ENCODE measurements around the gene GPRC5B. TPM values are rescaled to one million over a fixed set of nuclear protein-coding genes. Genes with fewer than 3 reads are reported as not detected.

GPRC5B gene
- total RNA-seq, 3 donors from 2014 or later (not counting 1 experiment from before 2014, with no cell fraction given): not detected

- Histone ChIP-seq H3K27ac (ENCODE audit: low read length) (no peak overlapping the region), H3K9me3 (ENCODE audit: control insufficient read depth, insufficient read depth, low read length) (no peaks in the 10 kb centered on the region), H3K27me3 (ENCODE audit: control insufficient read depth, insufficient read depth, low read length) (no peaks in the 10 kb centered on the region), H3K4me3 (ENCODE audit: low read length) (no peak overlapping the region), H3K4me1 (ENCODE audit: control insufficient read depth, insufficient read depth, low read length) (no peaks in the 10 kb centered on the region), H3K36me3 (ENCODE audit: control insufficient read depth, insufficient read depth, low read length) (no peaks in the 10 kb centered on the region)
- Mint-ChIP-seq H3K4me3 (no peak overlapping the region), H3K9me3 (no peaks in the 10 kb centered on the region), H3K4me1 (no peaks in the 10 kb centered on the region), H3K27me3 (ENCODE audit: low read depth in 2 of 2) (no peaks in the 10 kb centered on the region), H3K36me3 (no peaks in the 10 kb centered on the region), H3K27ac (no peak overlapping the region)
- TF ChIP-seq CTCF (IDR thresholded peaks at IDR 0.05): no peak
- no peak for DNase-seq
- intact Hi-C loops (cut with micrococcal nuclease): no loop called here
- no peak for ATAC-seq
- WGBS (ENCODE audit: insufficient coverage): 88% methylated on average over 6 of the region's 6 CpGs
Observed at GRCh38 chr16:19837331-19837980, 47.2 kb downstream of the GPRC5B start.

GRCh38 chr16:19835968-19836421 is 48.7 kb downstream of the GPRC5B start:
- Mint-ChIP-seq H3K36me3 (no peaks in the 10 kb centered on the region), H3K27me3 (ENCODE audit: low read depth in 2 of 2) (no peaks in the 10 kb centered on the region), H3K4me3 (no peak overlapping the region)

GRCh38 chr16:19835196-19835595 is 49.5 kb downstream of the GPRC5B start:
- Histone ChIP-seq H3K36me3 (ENCODE audit: control insufficient read depth, insufficient read depth, low read length) (no peaks in the 10 kb centered on the region), H3K9me3 (ENCODE audit: control insufficient read depth, insufficient read depth, low read length) (no peaks in the 10 kb centered on the region), H3K27me3 (ENCODE audit: control insufficient read depth, insufficient read depth, low read length) (no peaks in the 10 kb centered on the region), H3K4me1 (ENCODE audit: control insufficient read depth, insufficient read depth, low read length) (no peaks in the 10 kb centered on the region), H3K27ac (ENCODE audit: low read length) (no peak overlapping the region), H3K4me3 (ENCODE audit: low read length) (no peak overlapping the region)
- intact Hi-C loops (cut with micrococcal nuclease): no loop called here
- no peak for TF ChIP-seq CTCF (IDR thresholded peaks at IDR 0.05)
- H3K27ac Mint-ChIP-seq: no peak overlapping the region
- H3K4me1 Mint-ChIP-seq: no peaks in the 10 kb centered on the region
- WGBS (ENCODE audit: insufficient coverage): no CpG with 5 or more reads among the region's 3 CpGs
- ATAC-seq (no peak), DNase-seq (no peak)
- no peaks in the 10 kb centered on the region for H3K27me3 Mint-ChIP-seq (ENCODE audit: low read depth in 2 of 2)
- no peaks in the 10 kb centered on the region for H3K36me3 Mint-ChIP-seq
- H3K4me3 Mint-ChIP-seq: no peak overlapping the region
- H3K9me3 Mint-ChIP-seq: no peaks in the 10 kb centered on the region

More at GRCh38 chr16:19835968-19836421, 48.7 kb downstream of the GPRC5B start:
- H3K9me3 ChIP-seq (ENCODE audit: control insufficient read depth, insufficient read depth, low read length): no peaks in the 10 kb centered on the region
- no peak overlapping the region for H3K27ac ChIP-seq (ENCODE audit: low read length)
- no peaks in the 10 kb centered on the region for H3K36me3 ChIP-seq (ENCODE audit: control insufficient read depth, insufficient read depth, low read length)
- ATAC-seq (no peak), DNase-seq (no peak)
- Mint-ChIP-seq H3K27ac (no peak overlapping the region), H3K9me3 (no peaks in the 10 kb centered on the region), H3K4me1 (no peaks in the 10 kb centered on the region)
- no peak for TF ChIP-seq CTCF (IDR thresholded peaks at IDR 0.05)
- no peaks in the 10 kb centered on the region for H3K4me1 ChIP-seq (ENCODE audit: control insufficient read depth, insufficient read depth, low read length)
- intact Hi-C loops (cut with micrococcal nuclease): no loop called here
- no peak overlapping the region for H3K4me3 ChIP-seq (ENCODE audit: low read length)
- no peaks in the 10 kb centered on the region for H3K27me3 ChIP-seq (ENCODE audit: control insufficient read depth, insufficient read depth, low read length)

GRCh38 chr16:19833581-19833980 is 51.1 kb downstream of the GPRC5B start:
- DNase-seq: no peak
- Mint-ChIP-seq H3K4me3 (no peak overlapping the region), H3K27ac (no peak overlapping the region), H3K4me1 (no peaks in the 10 kb centered on the region), H3K27me3 (ENCODE audit: low read depth in 2 of 2) (no peaks in the 10 kb centered on the region), H3K36me3 (no peaks in the 10 kb centered on the region), H3K9me3 (no peaks in the 10 kb centered on the region)
- ATAC-seq: no peak
- WGBS (ENCODE audit: insufficient coverage): 94% methylated on average over 5 of the region's 5 CpGs
- no peak for TF ChIP-seq CTCF (IDR thresholded peaks at IDR 0.05)
- Histone ChIP-seq H3K36me3 (ENCODE audit: control insufficient read depth, insufficient read depth, low read length) (no peaks in the 10 kb centered on the region), H3K4me3 (ENCODE audit: low read length) (no peak overlapping the region), H3K9me3 (ENCODE audit: control insufficient read depth, insufficient read depth, low read length) (no peaks in the 10 kb centered on the region), H3K4me1 (ENCODE audit: control insufficient read depth, insufficient read depth, low read length) (no peaks in the 10 kb centered on the region), H3K27me3 (ENCODE audit: control insufficient read depth, insufficient read depth, low read length) (no peaks in the 10 kb centered on the region), H3K27ac (ENCODE audit: low read length) (no peak overlapping the region)
- intact Hi-C loops (cut with micrococcal nuclease): no loop called here

All from natural killer cell (primary cell).